ENCODE results near the gene MIAT. TPM values are rescaled to one million over a fixed set of nuclear protein-coding genes. Genes with fewer than 3 reads are reported as not detected.

MIAT gene
- total RNA-seq, 1 experiment from 2014 or later, result 1.9 TPM

- no peak for DNase-seq (ENCODE audit: low spot score)
Observed at GRCh38 chr22:26632422-26633155, 24.8 kb upstream of the MIAT start.

GRCh38 chr22:26634189-26634588, 23.2 kb upstream of the MIAT start:
- no peak for DNase-seq (ENCODE audit: low spot score)

- DNase-seq (ENCODE audit: low spot score), result no peak
Observed at GRCh38 chr22:26635117-26635516, 22.3 kb upstream of the MIAT start.

- DNase-seq (ENCODE audit: low spot score), result no peak
Observed at GRCh38 chr22:26636296-26636695, 21.1 kb upstream of the MIAT start.

- DNase-seq (ENCODE audit: low spot score), result no peak
Observed at GRCh38 chr22:26642465-26643417, 14.6 kb upstream of the MIAT start.

GRCh38 chr22:26643418-26644100, 13.8 kb upstream of the MIAT start:
- no peak for DNase-seq (ENCODE audit: low spot score)

GRCh38 chr22:26646158-26646557, 11.2 kb upstream of the MIAT start:
- no peak for DNase-seq (ENCODE audit: low spot score)

- DNase-seq (ENCODE audit: low spot score), result no peak
Observed at GRCh38 chr22:26648011-26648497, 9.3 kb upstream of the MIAT start.

GRCh38 chr22:26648528-26649388, 8.6 kb upstream of the MIAT start:
- no peak for DNase-seq (ENCODE audit: low spot score)

GRCh38 chr22:26650722-26651421, 6.5 kb upstream of the MIAT start:
- no peak for DNase-seq (ENCODE audit: low spot score)

GRCh38 chr22:26651815-26652214, 5.6 kb upstream of the MIAT start:
- no peak for DNase-seq (ENCODE audit: low spot score)

- DNase-seq (ENCODE audit: low spot score), result no peak
Observed at GRCh38 chr22:26658161-26658560, 773 bp downstream of the MIAT start.

- DNase-seq (ENCODE audit: low spot score), result peak; percentile 93
Observed at GRCh38 chr22:26658671-26659478, 1.5 kb downstream of the MIAT start.

GRCh38 chr22:26660356-26660755, 3.0 kb downstream of the MIAT start:
- DNase-seq (ENCODE audit: low spot score), result no peak

GRCh38 chr22:26660961-26661578, 3.7 kb downstream of the MIAT start:
- DNase-seq (ENCODE audit: low spot score), result no peak

GRCh38 chr22:26662160-26662559, 4.8 kb downstream of the MIAT start:
- DNase-seq (ENCODE audit: low spot score), result no peak

- no peak for DNase-seq (ENCODE audit: low spot score)
Observed at GRCh38 chr22:26663374-26663923, 6.1 kb downstream of the MIAT start.

GRCh38 chr22:26665813-26666231, 8.4 kb downstream of the MIAT start:
- no peak for DNase-seq (ENCODE audit: low spot score)

GRCh38 chr22:26667140-26667539, 9.8 kb downstream of the MIAT start:
- DNase-seq (ENCODE audit: low spot score), result no peak
